Esophagus (tissue), 2 donors: ENCODE results near the gene RNU6-9. TPM values are rescaled to one million over a fixed set of nuclear protein-coding genes. Genes with fewer than 3 reads are reported as not detected.

Experiments used
- H3K27ac ChIP-seq, 2 donors: one replicate each; pipeline ENCODE4 v1.5.1; 2013; ENCODE audit warnings: low read depth in 2 of 2, mild to moderate bottlenecking in 2 of 2, inconsistent platforms in 1 of 2, low read length in 1 of 2, moderate library complexity in 1 of 2
- H3K27me3 ChIP-seq, 2 donors: one replicate each; pipeline ENCODE4 v1.6.1; 2013; ENCODE audit warnings: low read length in 2 of 2, control low read depth in 1 of 2, mild to moderate bottlenecking in 1 of 2; ENCODE audit not compliant: insufficient read depth in 2 of 2, control insufficient read depth in 1 of 2
- H3K36me3 ChIP-seq, 2 donors: one replicate each; pipeline ENCODE4 v1.6.1; 2013; ENCODE audit warnings: low read length in 1 of 2; ENCODE audit not compliant: control insufficient read depth in 2 of 2, insufficient read depth in 2 of 2
- H3K4me1 ChIP-seq, 2 donors: one replicate each; pipeline ENCODE4 v1.6.1; 2013; ENCODE audit warnings: low read length in 1 of 2; ENCODE audit not compliant: control insufficient read depth in 2 of 2, insufficient read depth in 2 of 2
- H3K4me3 ChIP-seq, 2 donors: one replicate each; pipeline ENCODE4 v1.5.1; 2013; ENCODE audit warnings: low read length in 2 of 2, mild to moderate bottlenecking in 2 of 2, low read depth in 1 of 2, moderate library complexity in 1 of 2
- H3K9me3 ChIP-seq, 2 donors: one replicate each; pipeline ENCODE4 v1.6.1; 2013; ENCODE audit warnings: mild to moderate bottlenecking in 2 of 2, low read depth in 1 of 2, low read length in 1 of 2, moderate library complexity in 1 of 2; ENCODE audit not compliant: control insufficient read depth in 2 of 2, insufficient read depth in 1 of 2
- WGBS, 2 donors: extraction: QIAGEN DNeasy Blood & Tissue Kit; methylation state at CpG; one replicate each; pipeline ENCODE4 v1.1.7; 2013; 5-methylcytosine and 5-hydroxymethylcytosine counted together
- polyA plus RNA-seq, 2 donors: library from polyadenylated mRNA; stranded (reverse); fragments of 200-250 nt; gene quantifications; one replicate each; pipeline ENCODE4 v1.2.3, GENCODE V29; 2013
- donor health status: healthy with polysubstance abuse.
- donor health status: Bipolar disorder and iron deficiency.

Gene RNU6-9
- polyA plus RNA-seq, 2 donors = not detected

- Histone ChIP-seq H3K36me3 (peaks cover 6 to 20% of the 10 kb centered on the region in 2 donors), H3K4me1 (peaks cover 2 to 3% of the 10 kb centered on the region in 2 donors), H3K4me3 (no peak overlapping the region), H3K27ac (no peak overlapping the region), H3K27me3 (no peaks in the 10 kb centered on the region), H3K9me3 (no peaks in the 10 kb centered on the region)
- WGBS, 2 donors = 87 to 93% methylated on average over 7 of the region's 7 CpGs
These were observed 8.7 kb downstream of the RNU6-9 start for GRCh38 chr19:902093-902370.

DNA sequence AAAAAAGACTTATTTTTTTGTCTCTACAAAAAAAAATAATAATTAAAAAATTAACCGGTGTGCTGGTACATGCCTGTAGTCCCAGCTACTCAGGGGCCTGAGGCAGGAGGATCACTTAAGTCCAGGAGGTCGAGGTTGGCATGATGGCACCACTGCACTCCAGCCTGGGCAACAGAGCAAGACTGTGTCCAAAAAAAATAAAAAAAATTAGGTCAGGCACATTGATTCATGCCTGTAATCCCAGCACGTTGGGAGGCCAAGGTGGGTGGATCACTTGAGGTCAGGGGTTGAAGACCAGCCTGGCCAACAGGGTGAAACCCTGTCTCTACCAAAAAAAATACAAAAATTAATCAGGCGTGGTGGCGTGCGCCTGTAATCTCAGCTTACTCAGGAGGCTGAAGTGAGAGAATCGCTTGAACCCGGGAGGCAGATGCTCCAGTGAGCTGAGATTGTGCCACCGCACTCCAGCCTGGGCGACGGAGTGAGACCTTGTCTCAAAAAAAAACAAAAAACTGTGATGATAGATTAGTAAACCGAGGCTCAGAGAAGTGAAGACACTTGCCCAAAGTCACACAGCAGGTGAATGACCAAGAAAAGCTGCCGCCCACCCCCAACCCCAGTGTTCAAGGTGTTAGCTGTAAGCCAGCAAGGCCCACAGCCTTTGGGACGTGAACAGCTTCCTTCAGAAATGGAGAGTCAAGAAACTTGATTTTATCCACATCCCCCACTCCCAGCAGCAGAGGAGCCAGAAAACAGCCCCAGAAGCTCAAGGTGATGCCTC, 9.4 kb downstream of the RNU6-9 start:
- WGBS, 2 donors = 88 to 91% methylated on average over 14 of the region's 14 CpGs
- H3K4me3 ChIP-seq = no peak overlapping the region
- H3K36me3 ChIP-seq = peaks cover 6 to 16% of the 10 kb centered on the region in 2 donors
- no peaks in the 10 kb centered on the region for H3K27me3 ChIP-seq
- no peak overlapping the region for H3K27ac ChIP-seq
- H3K9me3 ChIP-seq = no peaks in the 10 kb centered on the region
- peaks cover 2 to 3% of the 10 kb centered on the region in 2 donors for H3K4me1 ChIP-seq

- Histone ChIP-seq H3K9me3 (no peaks in the 10 kb centered on the region), H3K4me3 (no peak overlapping the region), H3K4me1 (peaks cover 2 to 3% of the 10 kb centered on the region in 2 donors), H3K27me3 (no peaks in the 10 kb centered on the region), H3K27ac (peak overlapping the region in 1 of 2 donors; percentile 17), H3K36me3 (peaks cover 6 to 15% of the 10 kb centered on the region in 2 donors)
- 51 to 60% methylated on average over 32 of the region's 32 CpGs for WGBS, 2 donors
These were observed 10.0 kb downstream of the RNU6-9 start for GRCh38 chr19:903266-903797.

- no peaks in the 10 kb centered on the region for H3K9me3 ChIP-seq
- 84 to 88% methylated on average over 8 of the region's 8 CpGs for WGBS, 2 donors
- H3K4me1 ChIP-seq = peaks cover 2 to 8% of the 10 kb centered on the region in 2 donors
These were observed 11.3 kb downstream of the RNU6-9 start for GRCh38 chr19:904545-904944.

DNA sequence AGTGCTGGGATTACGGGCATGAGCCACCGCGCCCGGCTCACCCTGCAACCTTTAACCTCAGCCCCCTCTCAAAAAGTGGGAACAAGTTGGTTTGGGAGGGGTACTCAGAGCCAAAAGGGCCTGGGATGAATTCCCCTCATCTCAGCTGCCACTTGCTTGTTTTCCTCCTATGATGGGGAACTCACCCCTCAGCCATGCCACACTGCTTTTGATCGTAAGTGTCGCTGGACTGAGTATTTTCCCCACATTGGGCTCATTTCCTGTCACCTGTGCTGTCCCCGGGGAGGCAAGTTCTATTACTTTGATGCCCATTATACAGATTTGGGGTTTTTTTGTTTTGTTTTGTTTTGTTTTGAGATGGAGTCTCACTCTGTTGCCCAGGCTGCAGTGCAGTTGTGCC, 13.2 kb downstream of the RNU6-9 start:
- Histone ChIP-seq H3K4me3 (no peak overlapping the region), H3K27ac (no peak overlapping the region), H3K4me1 (peaks cover 2 to 8% of the 10 kb centered on the region in 2 donors), H3K9me3 (no peaks in the 10 kb centered on the region), H3K27me3 (no peaks in the 10 kb centered on the region), H3K36me3 (peaks cover 0 to 5% of the 10 kb centered on the region in 2 donors)
- 94% methylated on average over 7 of the region's 7 CpGs for WGBS, 2 donors

More at GRCh38 chr19:904545-904944, 11.3 kb downstream of the RNU6-9 start:
- Histone ChIP-seq H3K27ac (no peak overlapping the region), H3K27me3 (no peaks in the 10 kb centered on the region), H3K4me3 (no peak overlapping the region), H3K36me3 (peaks cover 0 to 8% of the 10 kb centered on the region in 2 donors)

DNA sequence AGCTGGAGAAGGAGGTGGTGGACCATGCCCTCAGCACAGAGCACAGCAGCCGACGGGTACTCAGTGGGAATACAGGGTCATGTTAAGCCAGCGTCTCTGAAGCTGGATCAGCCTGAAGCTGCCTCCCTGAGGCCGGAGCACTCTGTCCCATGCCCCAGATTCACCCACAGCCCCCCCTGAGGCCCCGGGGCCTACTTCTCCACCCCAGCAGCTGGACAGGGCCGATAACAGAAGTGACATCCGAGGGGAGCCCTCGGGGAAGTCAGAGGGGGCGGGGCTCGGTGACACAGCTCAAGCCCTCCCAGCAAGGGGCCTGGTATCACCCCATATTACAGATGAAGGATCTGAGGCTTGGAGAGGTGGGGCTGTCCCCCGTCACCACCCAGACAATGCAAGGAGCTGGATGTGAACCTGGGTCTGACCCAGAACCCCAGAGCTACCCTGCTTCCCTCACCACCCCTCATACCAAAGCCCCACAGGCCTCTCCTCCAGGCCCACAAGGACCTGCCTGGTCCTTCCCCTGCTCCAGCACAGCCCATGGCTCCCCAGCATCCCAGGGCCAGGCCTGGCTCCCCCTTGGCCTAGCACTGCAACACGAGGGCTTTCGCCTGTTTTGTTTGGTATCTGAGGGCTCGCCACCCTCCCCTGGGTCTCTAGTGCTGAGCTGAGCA, 14.0 kb downstream of the RNU6-9 start:
- H3K4me1 ChIP-seq = peaks cover 2 to 8% of the 10 kb centered on the region in 2 donors

DNA sequence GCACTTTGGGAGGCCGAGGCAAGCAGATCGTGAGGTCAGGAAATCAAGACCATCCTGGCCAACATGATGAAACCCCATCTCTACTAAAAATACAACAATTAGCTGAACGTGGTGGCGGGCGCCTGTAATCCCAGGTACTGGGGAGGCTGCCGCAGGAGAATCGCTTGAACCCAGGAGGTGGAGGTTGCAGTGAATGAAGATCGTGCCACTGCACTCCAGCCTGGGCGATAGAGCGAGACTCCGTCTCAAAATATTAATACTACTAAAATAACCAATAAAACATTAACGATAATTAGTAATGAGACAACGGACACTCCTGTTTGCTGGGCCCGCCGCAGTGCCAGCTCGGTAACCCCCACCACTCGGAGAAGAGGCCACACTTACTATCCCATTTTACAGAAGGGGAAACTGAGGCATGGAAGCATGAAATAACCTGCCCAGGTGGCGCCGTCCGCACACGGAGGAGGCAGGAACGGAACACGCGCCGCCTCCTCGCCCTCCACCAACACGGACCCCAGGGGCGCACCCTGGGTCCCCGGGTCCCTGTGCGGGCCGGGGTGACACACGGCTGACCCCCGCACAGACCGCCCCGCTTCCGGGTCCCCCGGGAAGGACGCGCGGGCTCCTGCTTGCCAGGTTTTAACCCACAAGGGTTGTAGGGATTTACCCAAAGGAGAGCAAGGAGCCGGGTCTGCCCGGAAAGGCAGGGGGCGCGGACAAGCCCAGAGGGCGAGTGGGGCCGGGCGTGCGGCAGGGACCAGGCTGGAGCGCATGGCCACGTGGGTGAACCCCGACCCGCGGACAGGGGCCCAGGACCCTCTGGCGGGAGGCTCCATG, 18.1 kb downstream of the RNU6-9 start:
- peaks cover 0 to 7% of the 10 kb centered on the region in 2 donors for H3K4me1 ChIP-seq
- peaks cover 0 to 2% of the 10 kb centered on the region in 2 donors for H3K36me3 ChIP-seq
- peak overlapping the region; percentile 21 to 27 for H3K27ac ChIP-seq
- peak overlapping the region; percentile 16 to 85 for H3K4me3 ChIP-seq
- H3K9me3 ChIP-seq = no peaks in the 10 kb centered on the region
- 81 to 84% methylated on average over 54 of the region's 54 CpGs for WGBS, 2 donors
- no peaks in the 10 kb centered on the region for H3K27me3 ChIP-seq

More for the DNA sequence above, 14.0 kb downstream of the RNU6-9 start:
- peaks cover 0 to 2% of the 10 kb centered on the region in 2 donors for H3K36me3 ChIP-seq
- no peaks in the 10 kb centered on the region for H3K9me3 ChIP-seq
- no peak overlapping the region for H3K4me3 ChIP-seq
- peak overlapping the region in 1 of 2 donors; percentile 38 for H3K27ac ChIP-seq
- H3K27me3 ChIP-seq = no peaks in the 10 kb centered on the region
- WGBS, 2 donors = 74 to 79% methylated on average over 14 of the region's 14 CpGs

- peak overlapping the region; percentile 88 to 92 for H3K27ac ChIP-seq
- 3 to 4% methylated on average over 50 to 59 of the region's 69 CpGs for WGBS, 2 donors
- H3K27me3 ChIP-seq = peaks cover 0 to 6% of the 10 kb centered on the region in 2 donors
- H3K4me1 ChIP-seq = peaks cover 6 to 12% of the 10 kb centered on the region in 2 donors
- peak overlapping the region; percentile 67 to 85 for H3K4me3 ChIP-seq
- no peaks in the 10 kb centered on the region for H3K9me3 ChIP-seq
- peaks cover 0 to 2% of the 10 kb centered on the region in 2 donors for H3K36me3 ChIP-seq
These were observed 19.1 kb downstream of the RNU6-9 start for GRCh38 chr19:912181-913079.
